Measurements from ENCODE around the gene MASP1.

- TF ChIP-seq CTCF (IDR thresholded peaks at IDR 0.05) (no peak), POLR2A (IDR thresholded peaks at IDR 0.05) (no peak)
These were observed 105.2 kb downstream of the MASP1 start for GRCh38 chr3:187186375-187186774.
